NOMO-1 (cell line): Measurements from ENCODE around the gene ATP5F1E.
"Not testable (repeated sequence)": the region's sequence is repeated elsewhere in the genome, so short reads cannot be mapped to it uniquely, and the experiment has no call there.

Experiments used
- DNase-seq, 2 experiments: peaks; one replicate each; lab custom pipeline; 2025; ENCODE audit not compliant: unreplicated experiment in 2 of 2; lab: John Stamatoyannopoulos, UW

ATP5F1E gene

DNA sequence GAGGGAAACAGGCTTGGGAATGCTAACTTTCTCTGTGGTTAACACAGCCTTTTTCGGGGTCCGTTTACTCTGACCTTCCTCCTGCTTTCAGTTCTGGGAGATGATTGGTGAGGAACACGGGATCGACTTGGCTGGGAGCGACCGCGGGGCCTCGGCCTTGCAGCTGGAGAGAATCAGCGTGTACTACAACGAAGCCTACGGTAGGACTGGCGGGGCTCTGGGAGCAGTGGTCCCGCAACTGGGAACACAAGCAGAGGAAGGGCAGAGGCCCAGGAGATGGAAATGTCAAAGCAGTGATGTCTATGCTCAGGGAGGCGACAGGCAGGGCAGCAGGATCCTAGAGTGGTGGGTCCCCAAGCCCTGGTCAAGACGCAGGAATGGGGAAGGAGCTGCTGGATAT lies 9.4 kb downstream of the ATP5F1E start:
- DNase-seq = no peak

DNA sequence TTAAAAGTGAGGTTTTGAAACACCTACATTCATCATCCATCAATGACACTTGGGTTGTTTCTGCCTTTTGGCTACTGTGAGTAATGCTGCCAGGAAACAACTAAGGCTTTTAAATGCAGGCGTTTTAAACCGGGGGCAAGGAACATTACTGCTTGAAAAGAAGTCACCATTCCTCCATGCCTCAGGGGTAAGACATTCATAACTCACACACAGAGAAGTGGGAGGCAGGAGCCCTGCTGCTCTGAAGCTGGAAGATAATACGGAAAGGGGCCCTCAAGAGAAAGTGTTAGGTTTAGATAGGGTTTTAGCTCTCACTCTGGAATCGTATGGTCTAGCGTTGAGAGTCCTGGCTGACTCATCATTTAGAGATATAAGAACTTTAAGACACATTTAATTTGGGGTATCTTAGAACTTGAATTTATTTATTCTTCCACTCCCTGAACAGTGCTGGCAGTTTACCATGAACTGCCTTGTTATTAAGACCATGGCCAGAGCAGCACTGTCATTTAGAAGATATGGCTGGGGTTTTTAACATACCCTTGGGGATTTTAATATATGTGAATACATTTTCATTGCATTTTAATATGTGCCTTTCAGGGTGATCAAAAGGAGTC lies 11.1 kb downstream of the ATP5F1E start:
- DNase-seq = no peak

DNA sequence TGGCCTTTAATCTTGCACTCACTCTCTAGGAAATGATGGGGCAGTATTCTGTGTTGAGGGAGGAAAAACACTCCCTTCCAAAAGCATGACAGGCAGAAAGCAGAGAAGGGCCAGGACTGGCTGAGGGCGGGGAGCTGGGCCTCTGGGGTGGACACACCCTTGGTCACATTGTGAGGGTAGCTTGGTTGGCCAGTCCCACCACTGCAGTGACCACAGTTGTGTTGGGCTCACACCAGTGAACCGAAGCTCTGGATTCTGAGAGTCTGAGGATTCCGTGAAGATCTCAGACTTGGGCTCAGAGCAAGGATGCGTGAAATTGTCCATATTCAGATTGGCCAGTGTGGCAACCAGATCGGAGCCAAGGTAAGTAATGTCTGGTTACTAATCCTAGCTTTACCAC lies 12.9 kb downstream of the ATP5F1E start, which contains the start of gene TUBB1:
TSS of gene TUBB1 (plus strand) at position 213 of the 400 bp plus-strand sequence. CDS start at position 307, 94 bp downstream.
- no peak for DNase-seq

DNA sequence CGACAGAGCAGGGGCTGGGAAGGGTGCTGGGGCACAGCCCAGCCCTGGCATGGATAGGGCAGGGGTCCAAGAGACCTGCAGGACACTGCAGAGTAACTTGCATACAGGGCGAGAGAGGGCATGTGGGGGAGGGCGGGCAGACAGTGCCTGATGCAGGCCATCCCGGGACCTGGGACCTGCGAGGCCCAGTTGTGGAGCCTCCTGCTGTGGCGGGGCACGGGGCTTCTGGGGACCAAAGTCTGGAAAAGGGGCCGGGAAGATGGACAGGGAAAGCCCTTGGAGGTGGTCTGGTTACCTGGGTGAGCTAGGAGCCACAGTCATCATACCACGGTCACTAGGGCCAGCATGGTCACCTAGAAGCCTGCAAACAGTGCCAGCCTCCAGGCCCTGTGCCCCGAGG lies 13.3 kb downstream of the ATP5F1E start:
- no peak for DNase-seq

- DNase-seq = no peak
Observed at GRCh38 chr20:59017493-59018231, 14.5 kb downstream of the ATP5F1E start.

GRCh38 chr20:59016795-59017492 lies 15.2 kb downstream of the ATP5F1E start:
- DNase-seq = no peak

GRCh38 chr20:59015812-59016711 lies 16.1 kb downstream of the ATP5F1E start:
- no peak for DNase-seq

GRCh38 chr20:59015411-59015810 lies 16.7 kb downstream of the ATP5F1E start:
- no peak for DNase-seq

DNA sequence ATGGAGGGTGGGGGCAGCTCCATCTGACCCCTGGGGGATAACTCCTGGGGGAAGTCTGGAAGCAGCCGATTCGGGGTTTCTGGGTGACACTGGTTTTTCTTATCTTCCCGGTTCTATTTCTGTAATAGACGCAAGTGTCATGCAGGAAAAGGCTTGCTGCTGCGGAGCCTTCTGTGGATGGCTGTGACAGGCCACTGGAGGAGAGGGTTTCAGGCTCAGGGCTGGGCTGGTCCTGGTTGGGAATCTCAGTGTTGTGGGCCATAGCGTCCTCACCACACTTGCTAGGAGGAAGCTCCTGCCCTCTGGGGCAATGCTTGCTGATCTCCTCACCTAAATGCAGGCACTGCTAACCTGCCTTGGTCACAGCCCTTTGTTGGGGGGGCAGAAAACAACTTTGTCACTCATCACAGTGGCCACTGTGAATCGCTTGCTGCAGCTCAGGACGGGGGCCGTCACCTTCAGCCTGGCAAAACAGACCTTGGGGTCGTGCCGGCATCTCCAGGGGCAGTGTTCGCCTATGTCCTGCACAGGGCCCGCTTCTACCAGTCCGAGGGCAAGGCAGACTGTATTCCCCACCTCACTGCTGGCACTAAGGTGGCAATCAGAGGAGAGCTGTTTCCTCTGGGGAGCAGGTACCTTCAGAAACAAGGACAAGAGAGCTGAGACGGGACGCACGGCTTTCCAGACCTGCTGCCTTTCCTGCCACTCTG lies 17.3 kb downstream of the ATP5F1E start:
- DNase-seq = no peak

DNA sequence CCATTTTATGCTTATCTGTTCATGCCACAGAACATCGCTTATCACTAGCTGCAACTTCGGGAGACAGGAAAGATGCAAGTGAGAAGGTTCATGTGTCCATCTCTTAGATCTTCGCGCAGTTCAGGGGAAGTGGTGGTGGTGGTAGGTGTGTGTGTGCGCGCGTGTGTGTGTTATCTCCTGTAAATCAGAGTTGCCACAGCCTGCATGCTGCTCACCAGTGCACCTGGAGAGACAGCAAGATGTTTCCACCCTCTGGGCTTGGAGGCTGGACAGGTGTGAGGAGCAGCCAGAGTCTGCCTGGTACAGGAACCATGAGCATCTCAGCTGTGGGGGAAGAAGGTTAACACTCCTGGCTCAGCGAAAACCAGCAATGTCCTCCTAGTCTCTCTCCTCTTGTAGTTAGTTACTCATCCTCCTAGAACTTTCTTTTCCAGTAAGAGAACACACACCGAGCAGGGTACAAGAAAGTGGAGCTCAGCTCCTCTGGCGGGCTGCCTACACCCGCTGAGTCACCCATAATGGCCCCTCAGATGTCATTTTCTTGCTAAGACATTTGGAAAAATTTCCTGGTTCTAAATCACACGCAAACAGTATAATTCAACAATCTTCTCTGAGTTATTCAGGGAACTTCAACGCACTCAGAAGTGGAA lies 18.1 kb downstream of the ATP5F1E start:
- no peak for DNase-seq

DNA sequence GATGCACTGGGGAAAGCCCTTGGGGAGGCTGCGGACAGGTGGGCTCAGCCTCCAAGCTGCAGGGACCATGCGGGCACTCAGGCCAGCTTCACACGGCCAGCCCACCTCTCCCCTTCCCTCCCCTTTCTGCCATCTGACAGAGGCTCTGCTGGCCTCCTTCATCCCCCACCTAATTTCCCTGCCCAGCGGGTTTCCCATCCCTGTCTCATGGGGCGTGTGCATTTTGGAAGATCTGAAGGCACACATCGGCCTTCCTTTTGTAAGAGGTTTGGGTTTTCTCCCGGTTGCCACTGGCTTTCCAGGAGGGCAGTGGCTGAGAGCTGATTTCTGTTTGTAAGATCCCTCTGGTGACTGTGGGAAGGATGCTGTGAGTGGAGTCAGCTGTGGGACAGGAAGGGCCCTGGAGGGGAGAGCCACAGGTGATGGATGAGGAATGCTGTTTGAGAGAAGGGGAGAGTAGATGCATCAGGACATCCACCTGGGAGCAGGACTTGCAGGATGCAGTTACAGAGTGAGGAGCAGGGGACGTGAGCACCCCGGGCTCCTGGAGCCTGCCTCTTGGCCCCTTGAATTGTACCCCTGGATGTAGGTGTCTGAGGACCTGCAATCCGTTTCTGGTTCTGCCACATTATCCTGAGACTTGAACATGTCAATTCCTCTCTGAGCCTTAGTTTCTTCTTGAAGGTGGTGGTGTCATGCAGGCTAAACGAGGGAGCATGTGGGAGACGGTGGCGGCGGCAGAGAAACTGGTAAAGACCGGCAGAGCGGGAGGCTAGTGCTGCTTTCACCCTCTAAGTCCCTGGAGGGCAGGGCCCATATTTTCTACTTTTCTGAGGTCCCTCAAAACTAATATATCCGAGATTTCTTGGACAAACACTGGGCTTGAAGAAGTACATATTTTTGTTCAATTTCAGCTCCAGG lies 18.8 kb downstream of the ATP5F1E start:
- DNase-seq = no peak

- not testable (repeated sequence) for DNase-seq
Observed at GRCh38 chr20:59011874-59012157, 20.3 kb downstream of the ATP5F1E start.

- DNase-seq = no peak
Observed at GRCh38 chr20:59010995-59011873, 20.9 kb downstream of the ATP5F1E start.

- DNase-seq = no peak
Observed at GRCh38 chr20:59010321-59010994, 21.7 kb downstream of the ATP5F1E start.

GRCh38 chr20:59008715-59009336 lies 23.3 kb downstream of the ATP5F1E start:
- no peak for DNase-seq

DNA sequence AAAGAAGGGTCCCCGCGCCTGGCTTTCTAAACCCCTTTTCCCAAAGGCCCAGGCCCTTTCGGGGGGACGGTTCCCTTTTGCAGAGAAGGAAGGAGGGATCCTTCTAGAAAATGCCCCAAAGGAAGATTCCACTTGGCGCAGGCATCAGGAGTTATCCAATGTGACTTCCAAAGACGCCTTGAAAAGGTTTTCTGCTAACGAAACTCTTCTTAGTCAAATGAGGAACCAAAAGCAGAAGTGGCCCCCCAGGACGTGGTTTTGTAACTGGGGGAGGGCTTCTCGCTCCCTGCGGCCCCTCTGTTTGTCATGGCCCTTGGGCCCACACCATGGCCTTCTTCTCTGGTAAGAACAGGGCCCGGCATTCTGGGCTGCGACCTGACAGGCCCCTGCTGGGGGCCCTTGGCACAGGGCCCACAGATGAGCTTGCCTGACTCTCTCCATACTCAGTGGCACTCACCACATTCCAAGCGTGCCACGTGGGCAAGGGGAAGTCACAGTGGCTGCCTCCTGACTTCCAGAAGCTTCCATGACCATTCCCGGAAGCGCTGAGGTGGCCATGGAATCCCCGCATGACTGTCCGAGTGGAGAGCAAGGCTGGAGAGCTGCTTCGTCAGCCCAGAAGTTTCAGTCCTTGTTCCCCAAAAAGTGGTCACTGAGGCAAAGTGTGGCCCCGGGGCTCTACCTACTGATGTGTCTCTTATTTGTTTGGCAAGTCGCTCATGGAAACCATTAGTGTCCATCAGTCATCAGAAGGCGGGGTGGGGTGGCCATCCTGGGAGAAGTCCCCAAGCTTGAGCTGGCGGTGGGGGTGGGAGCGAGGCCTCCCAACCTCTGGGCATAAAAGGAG lies 24.2 kb downstream of the ATP5F1E start:
- peak; percentile 87 to 92 for DNase-seq
